Effector memory CD8-positive, alpha-beta T cell (primary cell): ENCODE results near the gene ARHGEF28.
A peak's percentile ranks its signal among the peaks of the same experiment; 100 is the strongest.

Experiments used
- ATAC-seq: fragments of 150-1000 bp; cut with Tn5 transposase; replicated peaks from 2 replicates; pipeline ENCODE4 v1.10.0; 2021; ENCODE audit warnings: mild to moderate bottlenecking, moderate library complexity
- DNase-seq, 3 experiments: peaks; one replicate each; pipeline ENCODE4 v3.0.0; 2021
- H3K27ac Mint-ChIP-seq, 2 donors: one replicate each; pipeline ENCODE4 v1.8.0; 2022; ENCODE audit warnings: mild to moderate bottlenecking in 2 of 2, mixed read lengths in 2 of 2, moderate library complexity in 2 of 2
- H3K27me3 Mint-ChIP-seq, 2 donors: one replicate each; pipeline ENCODE4 v1.8.0; 2022; ENCODE audit warnings: mixed read lengths in 2 of 2
- H3K36me3 Mint-ChIP-seq: one replicate; pipeline ENCODE4 v1.8.0; 2022; ENCODE audit warnings: mild to moderate bottlenecking, moderate library complexity, mixed read lengths; ENCODE audit not compliant: insufficient read depth
- H3K4me1 Mint-ChIP-seq, 2 donors: one replicate each; pipeline ENCODE4 v1.8.0; 2022; ENCODE audit warnings: low read depth in 2 of 2, mixed read lengths in 2 of 2
- H3K4me3 Mint-ChIP-seq, 2 donors: one replicate each; pipeline ENCODE4 v1.8.0; 2022; ENCODE audit warnings: mild to moderate bottlenecking in 2 of 2, mixed read lengths in 2 of 2, moderate library complexity in 2 of 2
- H3K9me3 Mint-ChIP-seq, 2 donors: one replicate each; pipeline ENCODE4 v1.8.0; 2022; ENCODE audit warnings: mixed read lengths in 2 of 2

The ARHGEF28 gene

DNA sequence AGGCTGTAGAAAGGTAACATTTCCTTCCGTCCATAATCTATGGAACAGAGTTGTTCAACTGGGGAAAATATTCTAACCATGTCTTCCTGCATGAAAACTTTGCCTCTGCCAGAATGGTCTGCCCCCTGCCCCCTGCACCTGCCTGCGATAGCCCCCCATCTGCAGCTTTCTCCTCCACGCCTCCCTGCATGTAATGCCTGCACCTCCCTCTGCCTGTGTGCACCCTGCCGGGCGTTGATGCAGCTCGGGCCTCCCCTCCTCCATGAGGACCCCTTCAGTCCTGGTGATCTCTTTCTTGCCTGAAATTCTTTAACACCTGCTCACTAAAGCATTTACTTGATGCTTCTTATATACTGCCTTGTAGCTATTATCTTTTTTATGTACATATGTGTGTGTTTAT, 266.2 kb downstream of the ARHGEF28 start:
- H3K27me3 Mint-ChIP-seq, result peaks cover 12 to 65% of the 10 kb centered on the region in 2 donors
- no peak for ATAC-seq
- no peak overlapping the region for H3K27ac Mint-ChIP-seq
- no peak overlapping the region for H3K4me3 Mint-ChIP-seq
- H3K36me3 Mint-ChIP-seq, result peaks cover 3% of the 10 kb centered on the region
- peaks cover 0 to 2% of the 10 kb centered on the region in 2 donors for H3K9me3 Mint-ChIP-seq
- no peak for DNase-seq
- no peaks in the 10 kb centered on the region for H3K4me1 Mint-ChIP-seq

DNA sequence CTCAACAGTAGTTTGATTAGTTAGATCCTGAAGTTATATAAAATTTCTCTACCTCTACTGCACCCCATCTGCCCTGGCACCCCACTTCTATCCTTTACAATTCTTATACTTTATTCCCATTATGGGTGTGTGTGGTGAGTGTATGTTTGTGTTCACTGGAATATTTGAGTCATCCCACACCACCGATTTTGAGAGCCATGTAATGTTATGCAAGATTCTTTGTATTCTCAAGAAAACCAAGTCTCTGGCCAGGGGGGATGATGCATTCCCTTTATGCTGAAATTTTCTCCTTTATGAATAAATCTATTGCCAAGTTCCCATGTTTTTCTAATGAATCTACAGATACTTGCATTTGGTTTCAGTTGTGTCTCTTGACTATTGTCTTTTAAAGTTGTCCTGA, 266.8 kb downstream of the ARHGEF28 start:
- ATAC-seq (no peak), DNase-seq (no peak)
- H3K9me3 Mint-ChIP-seq, result peaks cover 0 to 2% of the 10 kb centered on the region in 2 donors
- no peak overlapping the region for H3K4me3 Mint-ChIP-seq
- H3K36me3 Mint-ChIP-seq, result peaks cover 3% of the 10 kb centered on the region
- H3K27me3 Mint-ChIP-seq, result peaks cover 12 to 65% of the 10 kb centered on the region in 2 donors
- no peak overlapping the region for H3K27ac Mint-ChIP-seq
- no peaks in the 10 kb centered on the region for H3K4me1 Mint-ChIP-seq

DNA sequence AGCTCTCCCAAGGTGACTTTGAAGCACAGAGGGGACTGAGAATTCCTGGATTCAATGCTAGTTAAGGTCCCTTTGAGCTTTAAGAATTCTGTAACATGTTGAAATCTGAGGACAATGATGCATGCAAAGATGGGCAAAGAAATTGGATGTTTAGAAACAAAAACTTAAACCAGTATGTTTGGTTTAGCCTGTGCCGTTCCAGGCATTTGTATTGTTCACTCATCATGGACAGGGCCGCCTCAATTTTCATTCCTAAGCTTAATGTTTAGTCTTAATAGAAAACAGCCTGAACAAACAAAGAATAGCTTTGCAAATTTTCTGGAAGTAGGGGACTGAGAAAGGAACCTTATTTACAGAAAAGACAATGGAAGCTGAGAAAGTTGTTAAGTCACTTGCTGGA, 267.8 kb downstream of the ARHGEF28 start:
- Mint-ChIP-seq H3K4me3 (no peak overlapping the region), H3K4me1 (no peaks in the 10 kb centered on the region), H3K36me3 (peaks cover 3% of the 10 kb centered on the region), H3K27ac (no peak overlapping the region), H3K27me3 (peaks cover 12 to 59% of the 10 kb centered on the region in 2 donors), H3K9me3 (peaks cover 0 to 2% of the 10 kb centered on the region in 2 donors)
- ATAC-seq (no peak), DNase-seq (no peak)

DNA sequence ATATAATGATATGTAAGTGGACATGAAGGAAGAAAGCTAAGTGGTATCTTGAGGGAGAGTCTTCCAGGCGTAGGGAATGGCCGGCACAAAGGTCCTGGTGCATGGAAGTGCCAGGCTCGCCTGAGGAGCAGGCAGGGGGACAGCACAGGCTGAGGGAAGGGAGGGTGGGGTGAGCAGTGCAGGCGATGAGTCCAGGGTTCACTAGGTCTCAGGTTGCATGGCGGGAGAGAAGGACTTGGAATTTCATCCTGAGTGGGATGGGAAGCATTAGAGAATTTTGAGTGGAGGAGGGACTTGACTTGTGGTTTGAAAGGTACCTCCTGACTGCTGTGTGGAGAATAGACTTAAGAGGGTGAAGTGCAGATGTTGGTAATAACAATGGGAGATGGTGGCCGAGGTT, 268.9 kb downstream of the ARHGEF28 start:
- Mint-ChIP-seq H3K36me3 (peaks cover 3% of the 10 kb centered on the region), H3K4me1 (no peaks in the 10 kb centered on the region), H3K27me3 (peaks cover 12 to 59% of the 10 kb centered on the region in 2 donors), H3K27ac (no peak overlapping the region), H3K9me3 (peaks cover 0 to 2% of the 10 kb centered on the region in 2 donors), H3K4me3 (no peak overlapping the region)
- DNase-seq (no peak), ATAC-seq (no peak)

DNA sequence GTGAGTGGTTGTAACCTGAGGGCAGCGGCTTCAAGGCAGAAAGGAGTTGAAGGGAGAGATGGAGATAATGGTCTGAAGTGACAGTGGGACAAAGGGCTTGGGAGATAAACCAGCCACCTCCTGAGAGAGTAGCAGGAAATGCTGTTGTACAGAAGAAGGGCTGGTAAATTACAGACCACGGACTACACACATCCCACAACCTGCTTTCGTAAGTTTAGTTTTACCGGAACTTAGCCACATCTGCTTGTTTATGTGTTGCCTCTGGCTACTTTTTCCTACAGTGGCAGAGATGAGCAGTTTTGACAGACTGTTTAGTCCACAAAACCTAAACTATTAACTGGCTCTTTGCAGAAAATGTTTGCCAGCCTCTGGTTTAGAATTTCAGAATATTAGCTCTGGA, 269.5 kb downstream of the ARHGEF28 start:
- H3K4me3 Mint-ChIP-seq, result no peak overlapping the region
- DNase-seq, result no peak
- H3K9me3 Mint-ChIP-seq, result peaks cover 0 to 2% of the 10 kb centered on the region in 2 donors
- ATAC-seq, result no peak
- no peak overlapping the region for H3K27ac Mint-ChIP-seq
- H3K4me1 Mint-ChIP-seq, result no peaks in the 10 kb centered on the region
- peaks cover 12 to 52% of the 10 kb centered on the region in 2 donors for H3K27me3 Mint-ChIP-seq
- peaks cover 3% of the 10 kb centered on the region for H3K36me3 Mint-ChIP-seq

DNA sequence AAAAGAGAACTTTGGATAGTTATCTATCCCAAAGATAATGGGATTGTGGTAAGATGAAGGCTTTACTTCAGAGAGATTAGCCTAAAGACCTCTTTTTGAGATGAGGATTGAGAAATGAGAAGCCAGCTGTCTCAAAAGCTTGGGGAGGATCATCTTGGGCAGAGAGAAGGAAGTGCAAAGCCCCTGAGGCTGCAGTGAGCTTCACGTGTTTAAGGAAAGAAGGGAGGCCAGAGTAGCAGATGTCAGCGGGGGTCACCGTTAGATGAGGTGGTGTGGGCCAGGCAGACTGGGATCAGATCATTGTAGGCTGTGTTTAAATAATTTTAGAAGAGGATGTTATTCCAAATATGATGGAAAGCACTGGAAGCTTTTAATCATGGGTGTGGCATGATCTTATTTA, 270.1 kb downstream of the ARHGEF28 start:
- H3K4me1 Mint-ChIP-seq, result peaks cover 0 to 1% of the 10 kb centered on the region in 2 donors
- no peak for ATAC-seq
- no peak for DNase-seq
- H3K9me3 Mint-ChIP-seq, result peaks cover 0 to 2% of the 10 kb centered on the region in 2 donors
- H3K27ac Mint-ChIP-seq, result no peak overlapping the region
- no peak overlapping the region for H3K4me3 Mint-ChIP-seq
- H3K36me3 Mint-ChIP-seq, result peaks cover 3% of the 10 kb centered on the region
- H3K27me3 Mint-ChIP-seq, result peaks cover 18 to 52% of the 10 kb centered on the region in 2 donors

DNA sequence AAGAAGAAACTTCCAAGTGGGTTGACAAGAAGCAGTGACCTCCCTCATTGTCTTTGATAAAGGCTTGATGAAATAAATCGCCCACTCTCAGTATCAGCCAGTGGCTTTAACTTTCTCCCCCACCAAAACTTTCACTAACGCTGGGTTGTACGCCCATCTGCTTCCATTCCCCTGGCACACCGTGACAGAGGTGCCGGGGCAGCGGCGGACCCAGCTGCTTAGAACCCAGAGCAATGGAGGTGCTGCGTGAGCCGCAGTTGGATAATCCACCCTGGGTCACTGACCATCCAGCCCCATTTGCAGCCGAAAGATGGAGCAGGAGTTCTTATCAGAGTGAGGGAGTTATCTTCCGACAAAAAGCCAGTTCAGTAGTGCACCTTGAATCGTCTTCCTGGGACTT, 270.7 kb downstream of the ARHGEF28 start:
- Mint-ChIP-seq H3K36me3 (peaks cover 3% of the 10 kb centered on the region), H3K9me3 (peaks cover 0 to 2% of the 10 kb centered on the region in 2 donors), H3K4me3 (no peak overlapping the region), H3K27ac (no peak overlapping the region), H3K27me3 (peaks cover 18 to 55% of the 10 kb centered on the region in 2 donors), H3K4me1 (peaks cover 0 to 1% of the 10 kb centered on the region in 2 donors)
- DNase-seq (no peak), ATAC-seq (no peak)

DNA sequence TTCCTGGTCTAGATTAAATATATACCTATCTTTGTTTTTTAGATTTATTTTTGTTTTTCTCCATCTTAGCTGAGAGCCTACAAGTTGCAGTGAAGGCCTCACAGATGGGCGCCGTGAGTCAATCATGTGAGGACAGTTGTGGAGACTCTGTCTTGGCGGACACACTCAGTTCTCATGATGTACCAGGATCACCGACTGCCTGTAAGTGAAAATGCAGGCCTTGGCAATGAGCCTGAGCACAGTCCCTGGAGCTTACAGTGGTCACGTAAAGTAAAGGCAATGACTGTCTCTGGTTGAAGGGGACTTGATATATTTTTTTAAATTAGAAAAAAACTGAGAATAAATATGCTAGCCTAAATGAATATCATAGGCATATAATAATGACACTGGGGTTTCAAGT, 271.9 kb downstream of the ARHGEF28 start:
- no peaks in the 10 kb centered on the region for H3K9me3 Mint-ChIP-seq

DNA sequence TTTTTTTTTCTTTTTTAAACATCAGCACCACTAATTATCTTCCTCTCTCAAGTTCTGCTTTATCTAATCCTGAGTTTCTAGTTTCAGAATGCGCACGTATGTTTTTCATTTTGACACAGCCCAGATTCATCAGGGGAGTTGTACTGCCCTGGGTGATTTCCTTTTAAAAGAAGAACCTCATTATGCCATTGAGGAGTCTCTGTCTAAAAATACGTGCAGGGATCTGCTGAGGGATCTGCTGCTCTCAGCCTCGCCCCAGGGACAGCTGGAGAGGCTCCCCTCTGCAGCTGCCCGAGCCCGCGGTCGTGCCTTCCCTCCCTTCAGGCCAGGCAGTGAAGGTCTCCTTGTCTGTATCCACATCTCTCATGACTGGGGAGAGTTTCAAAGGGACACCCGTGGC, 273.1 kb downstream of the ARHGEF28 start:
- ATAC-seq (no peak), DNase-seq (no peak)
- Mint-ChIP-seq H3K36me3 (no peaks in the 10 kb centered on the region), H3K4me1 (peaks cover 0 to 1% of the 10 kb centered on the region in 2 donors), H3K9me3 (no peaks in the 10 kb centered on the region), H3K27ac (no peak overlapping the region), H3K4me3 (no peak overlapping the region), H3K27me3 (peaks cover 18 to 39% of the 10 kb centered on the region in 2 donors)

More for the DNA sequence above, 271.9 kb downstream of the ARHGEF28 start:
- ATAC-seq (no peak), DNase-seq (no peak)
- peaks cover 18 to 45% of the 10 kb centered on the region in 2 donors for H3K27me3 Mint-ChIP-seq
- peaks cover 0 to 1% of the 10 kb centered on the region in 2 donors for H3K4me1 Mint-ChIP-seq
- no peaks in the 10 kb centered on the region for H3K36me3 Mint-ChIP-seq
- no peak overlapping the region for H3K27ac Mint-ChIP-seq
- no peak overlapping the region for H3K4me3 Mint-ChIP-seq

DNA sequence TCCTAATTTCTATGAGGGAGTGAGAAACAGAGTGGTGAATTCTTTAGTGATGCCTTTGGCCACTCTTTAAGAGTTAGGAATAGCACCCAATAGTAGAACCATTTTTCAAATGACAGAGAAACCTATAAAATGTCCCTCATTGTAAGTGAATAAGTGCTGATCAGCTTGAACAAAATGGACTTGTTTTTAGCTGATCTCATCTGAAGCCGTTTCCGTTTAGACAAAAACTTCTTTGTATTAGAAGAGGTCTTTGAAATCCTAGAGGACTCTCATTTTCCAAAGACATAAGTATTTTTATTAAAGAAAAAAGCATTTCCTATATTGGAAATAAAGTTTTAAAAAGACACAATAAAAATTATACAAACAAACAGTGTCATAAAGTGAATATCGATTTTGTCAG, 273.9 kb downstream of the ARHGEF28 start:
- H3K9me3 Mint-ChIP-seq, result no peaks in the 10 kb centered on the region
- peaks cover 0 to 1% of the 10 kb centered on the region in 2 donors for H3K4me1 Mint-ChIP-seq
- H3K27me3 Mint-ChIP-seq, result peaks cover 12 to 31% of the 10 kb centered on the region in 2 donors
- ATAC-seq (no peak), DNase-seq (no peak)
- no peaks in the 10 kb centered on the region for H3K36me3 Mint-ChIP-seq
- H3K4me3 Mint-ChIP-seq, result no peak overlapping the region
- no peak overlapping the region for H3K27ac Mint-ChIP-seq

DNA sequence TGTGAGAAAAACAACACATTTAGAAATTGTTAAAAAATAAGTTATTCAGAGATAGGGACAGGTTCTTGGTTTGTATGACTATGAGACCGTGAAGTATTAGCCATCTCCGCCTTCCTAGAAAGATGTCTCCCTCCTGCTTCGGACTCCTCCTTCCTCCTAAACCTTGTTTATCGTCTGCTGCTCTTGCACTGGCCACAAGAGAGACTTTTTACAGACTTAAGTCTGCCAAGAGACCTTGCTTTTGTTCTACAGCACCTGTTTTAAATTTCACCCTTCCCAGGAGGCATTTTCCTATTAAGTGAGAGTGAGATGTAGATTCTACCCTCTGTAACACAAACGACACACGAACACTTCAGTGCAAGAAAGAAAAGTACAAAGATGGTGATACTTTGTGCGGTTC, 274.6 kb downstream of the ARHGEF28 start:
- Mint-ChIP-seq H3K27me3 (peaks cover 12 to 29% of the 10 kb centered on the region in 2 donors), H3K9me3 (no peaks in the 10 kb centered on the region), H3K27ac (no peak overlapping the region), H3K4me1 (peaks cover 0 to 1% of the 10 kb centered on the region in 2 donors), H3K4me3 (no peak overlapping the region), H3K36me3 (no peaks in the 10 kb centered on the region)
- DNase-seq (no peak), ATAC-seq (no peak)

DNA sequence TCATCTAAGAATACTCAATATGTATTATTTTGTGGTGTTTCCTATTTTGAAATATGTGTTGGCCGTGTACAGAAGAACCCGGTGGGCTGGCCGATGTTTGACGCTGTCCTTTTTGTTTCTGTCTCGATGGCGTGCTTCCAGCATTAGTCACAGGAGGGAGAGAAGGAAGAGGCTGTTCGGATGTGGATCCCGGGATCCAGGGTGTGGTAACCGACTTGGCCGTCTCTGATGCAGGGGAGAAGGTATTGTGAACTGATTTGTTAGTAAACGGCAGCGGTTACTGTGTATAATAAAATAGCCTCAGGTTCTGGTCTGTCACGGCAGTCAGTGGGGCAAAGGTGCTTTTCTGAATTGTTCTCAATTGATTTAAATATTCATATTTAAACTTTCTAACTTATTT, 275.0 kb downstream of the ARHGEF28 start:
- Mint-ChIP-seq H3K27me3 (peaks cover 9 to 25% of the 10 kb centered on the region in 2 donors), H3K9me3 (no peaks in the 10 kb centered on the region), H3K27ac (no peak overlapping the region), H3K36me3 (no peaks in the 10 kb centered on the region), H3K4me1 (peaks cover 0 to 1% of the 10 kb centered on the region in 2 donors), H3K4me3 (no peak overlapping the region)
- no peak for ATAC-seq
- no peak for DNase-seq

DNA sequence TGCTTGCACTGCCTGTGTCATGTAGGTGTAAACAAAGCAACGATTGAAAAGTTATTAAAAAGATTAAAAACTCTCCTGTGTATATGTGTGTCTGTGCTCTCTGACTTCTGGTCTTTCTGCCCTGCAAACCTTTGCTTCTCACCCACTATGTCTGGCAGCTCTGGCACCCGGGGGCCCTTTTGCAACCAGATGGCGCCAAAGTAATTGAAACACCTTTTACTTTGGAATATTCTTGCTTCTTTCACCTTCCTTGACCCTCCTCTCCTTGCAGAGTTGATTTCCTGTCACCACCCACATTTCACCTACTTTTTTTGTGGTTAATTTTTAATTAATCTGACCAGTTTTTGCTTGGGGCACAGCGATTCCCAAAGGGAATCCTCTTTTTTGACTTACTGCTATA, 275.5 kb downstream of the ARHGEF28 start:
- peaks cover 0 to 1% of the 10 kb centered on the region in 2 donors for H3K4me1 Mint-ChIP-seq

DNA sequence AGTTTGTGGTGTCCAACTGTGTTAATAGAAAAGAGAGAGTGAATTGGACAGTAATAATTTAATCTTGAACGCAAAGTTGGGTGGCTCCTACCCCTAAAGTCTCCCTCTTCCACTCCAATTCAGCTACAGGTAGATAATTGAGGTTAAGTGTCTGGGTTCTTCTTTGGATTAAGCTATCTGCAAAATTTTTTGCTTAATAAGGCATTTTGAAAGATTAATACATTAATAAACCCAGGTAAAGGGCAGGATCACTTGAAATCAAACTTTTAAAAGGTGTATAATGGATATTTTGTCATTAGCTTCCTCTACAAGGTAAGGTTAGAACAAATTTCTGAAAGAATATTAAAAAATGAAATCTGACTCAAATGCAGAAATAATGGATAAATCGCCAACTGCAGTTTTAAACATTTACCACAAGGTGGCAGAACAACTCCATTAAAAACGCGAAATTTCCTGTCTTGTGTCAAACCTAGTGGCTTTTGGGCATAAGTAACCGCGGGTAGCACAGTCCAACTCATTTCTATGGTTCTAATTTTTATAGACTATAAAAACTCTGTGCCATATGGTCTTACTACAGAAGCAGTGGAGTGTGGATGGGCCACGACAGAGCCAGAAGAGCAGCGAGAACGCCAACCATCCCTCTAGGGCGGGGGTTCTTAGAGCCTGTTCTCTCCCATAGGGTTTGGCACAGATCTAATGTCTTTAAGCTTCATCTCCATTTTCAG, 276.5 kb downstream of the ARHGEF28 start:
- Mint-ChIP-seq H3K4me1 (peaks cover 0 to 1% of the 10 kb centered on the region in 2 donors), H3K27me3 (peaks cover 6 to 10% of the 10 kb centered on the region in 2 donors), H3K36me3 (no peaks in the 10 kb centered on the region), H3K27ac (no peak overlapping the region), H3K9me3 (no peaks in the 10 kb centered on the region), H3K4me3 (no peak overlapping the region)
- DNase-seq, result peak in 2 of 3 experiments; percentile 20 to 37
- ATAC-seq, result peak; percentile 39

More for the DNA sequence above, 275.5 kb downstream of the ARHGEF28 start:
- Mint-ChIP-seq H3K27me3 (peaks cover 6 to 21% of the 10 kb centered on the region in 2 donors), H3K27ac (no peak overlapping the region), H3K9me3 (no peaks in the 10 kb centered on the region), H3K4me3 (no peak overlapping the region), H3K36me3 (no peaks in the 10 kb centered on the region)
- ATAC-seq, result no peak
- no peak for DNase-seq
